Urothelium cell line (cell line): ENCODE results near the gene SFMBT2.

Source experiments
- DNase-seq: peaks from one replicate; pipeline ENCODE4 v3.0.0; 2011; ENCODE audit warnings: low spot score, mixed read lengths
- FAIRE-seq: peaks from 2 replicates; lab custom pipeline; 2011; peaks lifted over from hg19 to GRCh38; lab: Jason Lieb, UNC

The SFMBT2 gene

GRCh38 chr10:7410862-7411670 lies at the start of gene SFMBT2:
TSS of gene SFMBT2 (minus strand) at chr10:7411034. CDS start at chr10:7381898, 29,136 bp downstream.
- FAIRE-seq (no peak), DNase-seq (peak; percentile 40)

DNA sequence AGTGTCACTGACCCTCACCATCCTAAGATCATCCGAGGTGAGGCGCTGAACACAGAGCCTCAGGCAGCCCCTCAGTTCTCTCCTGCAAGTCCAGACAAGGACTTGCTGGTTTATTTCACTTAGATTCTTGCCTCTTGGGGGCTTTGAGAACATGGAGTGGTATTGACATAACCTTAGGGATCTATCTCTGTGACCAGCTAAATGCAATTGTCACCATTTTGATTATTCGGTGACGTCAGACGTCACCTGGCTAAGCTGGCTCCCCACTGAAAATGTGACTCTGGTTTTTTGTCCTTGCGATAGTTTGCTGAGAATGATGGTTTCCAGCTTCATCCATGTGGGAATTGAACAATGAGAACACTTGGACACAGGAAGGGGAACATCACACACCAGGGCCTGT lies 49.2 kb upstream of the SFMBT2 start:
- FAIRE-seq (no peak), DNase-seq (no peak)

DNA sequence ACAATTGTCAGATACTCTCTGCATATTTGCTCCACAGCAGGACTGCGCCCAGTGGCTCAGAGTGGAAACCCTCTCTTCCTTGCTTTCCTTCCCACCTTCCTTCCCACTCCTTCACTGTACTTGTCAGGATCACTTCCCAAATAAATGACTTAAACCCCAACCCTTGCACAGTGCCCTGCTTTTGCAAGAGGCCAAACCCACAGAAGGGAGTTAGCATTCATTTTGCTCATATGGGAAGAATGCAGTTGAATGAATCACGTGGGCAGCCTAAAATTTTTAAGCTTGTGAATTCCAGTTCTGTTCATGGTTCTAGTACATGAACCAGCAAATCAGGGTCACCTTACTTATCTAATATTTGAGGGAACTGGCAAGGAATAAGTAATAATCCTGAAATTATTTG lies 47.7 kb upstream of the SFMBT2 start:
- DNase-seq = peak; percentile 18
- FAIRE-seq = no peak

DNA sequence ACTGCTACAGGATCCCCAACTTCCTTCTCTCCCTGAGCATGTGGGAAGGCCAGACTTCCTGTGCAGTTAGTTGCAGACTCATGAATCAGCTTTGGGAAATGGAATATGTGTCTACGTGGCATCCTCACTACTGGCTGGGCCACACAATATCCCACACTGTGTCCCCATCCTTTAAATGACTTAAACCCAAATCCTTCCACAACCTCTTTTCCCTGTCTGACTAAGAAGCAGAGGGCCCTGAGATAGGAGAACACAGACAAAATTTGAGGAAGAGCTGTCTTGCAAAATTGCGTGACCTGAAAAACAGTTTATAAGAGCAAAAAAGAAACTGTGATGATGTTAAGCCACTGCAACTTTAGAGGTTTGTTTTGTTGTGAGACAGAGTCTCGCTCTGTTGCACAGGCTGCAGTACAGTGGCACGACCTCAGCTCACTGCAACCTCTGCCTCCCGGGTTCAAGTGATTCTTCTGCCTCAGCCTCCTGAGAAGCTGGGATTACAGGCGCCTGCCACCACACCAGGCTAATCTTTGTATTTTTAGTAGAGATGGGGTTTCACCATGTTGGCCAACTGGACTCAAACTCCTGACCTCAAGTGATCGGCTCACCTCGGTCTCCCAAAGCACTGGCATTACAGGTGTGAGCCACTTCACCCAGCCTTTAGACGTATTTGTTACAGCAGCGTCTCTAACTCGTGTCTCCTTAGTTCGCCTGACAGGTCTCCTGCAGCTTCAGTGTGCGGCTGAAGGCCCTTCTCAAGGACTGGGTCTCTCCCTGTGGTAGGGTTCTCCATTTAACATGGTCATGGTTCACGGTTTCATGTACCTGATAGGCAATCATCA lies 46.9 kb upstream of the SFMBT2 start:
- no peak for DNase-seq
- no peak for FAIRE-seq

DNA sequence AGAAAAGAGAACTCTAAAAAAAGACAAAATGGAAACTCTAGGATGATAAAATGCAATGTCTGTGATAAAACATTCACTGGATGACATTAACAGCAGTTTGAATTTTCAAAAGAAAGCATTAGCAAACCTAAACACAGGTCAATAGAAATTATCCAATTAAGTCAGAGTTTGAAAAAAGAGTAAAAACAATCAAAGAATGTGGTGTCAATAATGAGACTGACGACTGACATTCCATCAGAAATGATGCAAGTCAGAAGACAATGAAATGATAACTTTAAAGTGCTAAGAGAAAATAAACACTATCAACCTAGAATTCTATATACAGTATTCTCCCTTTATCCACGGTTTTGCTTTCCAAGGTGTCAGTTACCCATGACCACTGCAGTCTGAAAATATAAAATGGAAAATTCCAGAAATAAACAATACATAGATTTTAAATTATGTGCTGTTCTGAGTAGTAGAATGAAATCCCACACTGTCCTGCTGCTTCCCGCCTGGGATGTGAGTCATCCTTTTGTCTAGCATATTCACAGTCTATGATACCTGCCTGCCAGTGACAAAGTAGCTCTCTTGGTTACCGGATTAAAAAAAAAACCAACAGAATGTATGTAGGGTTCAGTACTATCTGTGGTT lies 38.3 kb upstream of the SFMBT2 start:
- no peak for DNase-seq
- FAIRE-seq = no peak

DNA sequence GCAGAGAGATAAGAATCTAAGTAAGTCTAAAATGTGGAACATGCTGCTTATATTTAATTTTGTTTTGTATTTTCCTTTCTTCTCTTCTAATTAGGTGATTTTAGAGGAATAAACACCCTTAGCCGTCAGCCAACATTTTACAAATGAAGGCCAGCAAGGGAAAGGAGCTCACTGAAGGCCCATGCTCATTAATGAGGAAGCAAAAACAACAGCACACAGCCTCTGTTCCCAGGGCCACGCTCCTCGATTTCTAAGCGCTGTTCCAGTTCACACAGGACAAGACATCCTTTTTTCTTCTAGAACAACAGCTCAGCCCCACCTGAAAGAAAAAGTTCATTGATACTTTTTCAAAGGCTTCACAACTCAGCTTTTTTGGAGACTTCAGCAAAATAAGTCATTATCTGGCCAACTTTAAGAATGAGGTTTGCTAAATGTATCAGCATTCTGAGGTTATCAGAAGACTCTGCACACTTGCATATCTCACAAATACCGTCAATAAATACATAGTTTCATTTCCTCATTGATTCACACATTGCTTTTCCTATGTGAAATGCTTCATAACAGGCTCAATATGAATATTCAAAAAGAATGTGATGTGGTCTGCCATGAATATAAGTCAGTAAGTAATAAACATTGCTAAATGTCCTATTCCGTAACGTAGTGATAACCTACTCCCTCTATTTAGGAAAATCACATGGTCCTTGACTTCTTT lies 34.8 kb upstream of the SFMBT2 start:
- DNase-seq (no peak), FAIRE-seq (no peak)

DNA sequence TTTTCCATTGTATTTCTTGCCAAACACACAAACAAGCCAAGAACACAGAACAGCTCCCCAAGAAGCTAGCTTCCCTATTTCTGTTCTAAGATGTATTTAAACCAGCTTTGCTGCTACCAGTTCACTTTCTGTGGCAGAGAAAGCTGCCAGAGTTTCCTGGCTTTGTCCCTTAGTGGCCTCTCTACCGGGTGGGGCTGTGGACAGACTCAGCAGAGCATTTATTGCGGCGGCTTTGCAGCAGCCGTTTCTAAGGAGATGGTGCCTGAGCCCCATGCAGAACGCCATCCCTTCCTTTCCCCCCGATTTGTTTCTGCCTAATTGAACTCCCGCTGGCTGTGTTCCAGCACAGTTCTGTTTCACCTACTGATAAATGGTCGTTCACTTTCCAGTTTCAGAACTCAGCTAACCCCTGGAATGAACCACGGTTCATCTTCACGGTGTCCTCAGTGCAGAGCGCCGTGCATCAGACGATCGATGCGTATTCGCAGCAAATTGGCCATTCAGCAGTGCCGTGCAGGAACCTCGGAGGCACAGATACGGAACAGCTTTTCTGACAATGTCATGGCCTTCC lies 33.8 kb upstream of the SFMBT2 start:
- no peak for DNase-seq
- FAIRE-seq = no peak

- no peak for FAIRE-seq
- DNase-seq = no peak
These were observed 32.2 kb upstream of the SFMBT2 start for GRCh38 chr10:7443036-7443435.

DNA sequence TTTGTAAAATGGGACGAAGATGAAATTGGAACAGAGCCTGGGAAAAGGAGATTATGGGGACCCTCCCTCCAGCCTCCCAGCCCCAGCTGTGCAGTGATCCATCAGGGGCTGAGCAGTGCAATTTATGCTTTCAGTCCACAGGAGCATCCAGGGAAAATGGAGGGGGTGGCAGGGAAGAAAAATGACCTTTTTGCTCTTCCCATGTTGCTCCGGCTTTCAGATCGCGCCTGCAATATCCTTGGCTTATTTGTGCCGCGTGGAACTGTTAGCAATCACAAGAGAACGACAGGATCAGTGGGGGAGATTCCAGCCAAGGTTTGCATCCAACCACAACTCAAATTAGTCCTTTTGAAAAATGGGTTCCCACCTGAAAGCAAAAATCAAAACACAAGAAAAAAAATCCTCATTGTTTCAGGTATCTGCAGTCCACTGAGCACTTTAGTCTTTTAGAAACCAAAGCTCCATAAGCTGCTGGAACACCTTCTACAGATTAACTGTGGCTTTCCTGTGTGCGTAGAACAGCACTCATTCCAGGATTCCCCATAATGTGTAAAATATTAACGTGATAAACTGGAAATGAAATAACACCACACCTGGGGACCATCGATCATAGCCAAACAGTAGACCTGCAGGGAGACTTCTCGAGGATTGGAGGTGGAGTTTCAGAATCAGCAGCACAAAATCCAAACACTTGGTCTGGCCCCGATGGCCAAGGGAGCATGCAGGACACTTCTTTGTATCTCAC lies 30.7 kb upstream of the SFMBT2 start:
- no peak for FAIRE-seq
- DNase-seq = no peak

DNA sequence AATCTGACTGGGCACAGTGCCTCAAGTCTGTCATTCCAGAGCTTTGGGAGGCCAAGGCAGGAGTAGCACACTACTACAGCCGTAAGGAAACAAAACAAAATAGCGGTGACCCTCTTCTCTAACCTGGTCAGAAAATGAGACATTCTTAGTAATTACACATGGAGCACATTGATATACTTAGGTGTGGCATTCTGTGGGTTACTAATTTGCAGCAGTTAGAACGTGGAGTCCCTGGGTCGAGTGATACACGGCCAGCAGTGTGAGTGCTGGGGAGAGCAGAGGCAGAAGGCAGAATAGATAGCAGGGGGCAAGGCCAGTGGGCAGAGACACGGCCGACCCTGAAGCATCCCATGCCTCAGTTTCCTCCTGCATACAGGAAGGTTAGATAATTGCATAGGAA lies 28.9 kb upstream of the SFMBT2 start:
- no peak for FAIRE-seq
- DNase-seq = no peak

DNA sequence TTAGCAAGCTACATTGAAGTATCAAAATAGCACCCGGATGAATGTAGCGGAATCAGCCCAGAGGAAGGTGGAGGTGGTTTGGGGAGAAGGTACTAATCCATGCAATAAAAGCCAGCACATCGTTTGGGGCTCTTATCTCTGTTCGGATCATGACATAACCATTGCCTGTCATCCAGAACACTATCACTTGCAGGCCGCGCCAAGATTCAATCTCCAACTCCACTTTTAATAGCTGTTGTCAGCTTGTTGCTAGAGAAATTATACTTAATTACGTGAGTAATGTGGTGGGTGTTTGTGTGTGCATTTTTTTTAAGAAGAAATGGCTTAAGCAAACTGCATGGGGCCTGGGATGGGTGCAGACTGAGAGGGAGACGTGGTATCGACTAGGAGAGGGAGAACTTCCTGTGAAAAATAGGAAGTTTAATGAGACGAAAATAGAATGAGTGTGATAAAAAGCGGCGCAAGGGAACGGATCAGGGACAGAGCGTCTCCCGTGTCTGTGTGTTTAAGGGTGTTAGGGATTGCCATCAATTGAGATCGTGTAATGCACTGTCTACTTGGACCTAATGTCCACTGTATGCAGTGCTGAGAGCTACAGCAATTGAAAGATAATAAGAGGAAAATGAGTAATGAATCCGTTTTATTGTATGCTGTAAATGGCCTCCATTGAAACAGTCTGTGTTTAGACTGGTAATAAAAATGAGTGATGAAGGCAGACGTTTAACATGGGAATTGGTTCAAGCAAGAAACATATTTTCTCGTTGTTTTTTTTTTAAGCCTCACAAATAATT lies 27.6 kb upstream of the SFMBT2 start:
- DNase-seq (no peak), FAIRE-seq (no peak)

DNA sequence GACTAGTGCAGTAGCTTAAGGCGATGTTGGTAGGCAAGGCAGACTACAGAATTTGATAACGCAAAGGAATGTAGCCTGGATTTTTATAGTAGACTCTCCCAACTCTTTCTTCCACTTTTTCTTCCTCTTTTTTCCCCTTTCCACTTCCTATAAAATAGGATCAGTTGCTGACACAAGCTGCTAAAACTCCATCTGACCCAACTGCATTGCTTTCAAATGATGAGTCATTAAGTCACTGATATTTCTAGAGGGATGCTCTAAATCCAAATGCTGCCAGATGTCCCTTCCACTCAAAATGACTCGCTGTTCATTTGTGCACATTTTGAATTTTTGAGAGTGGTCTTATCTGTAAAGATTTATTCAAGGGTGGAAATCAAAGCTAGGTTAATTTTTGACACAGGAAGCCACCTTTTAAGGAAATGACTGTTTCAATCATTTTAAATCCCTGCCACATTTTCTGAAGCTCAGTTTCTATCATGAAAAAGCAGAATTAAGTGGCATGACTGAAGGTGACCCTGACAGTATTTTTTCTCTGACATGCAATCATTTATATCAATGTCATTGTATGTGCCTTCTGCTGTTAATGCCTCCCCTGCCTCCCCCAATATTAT lies 25.8 kb upstream of the SFMBT2 start:
- DNase-seq = no peak
- FAIRE-seq = no peak

DNA sequence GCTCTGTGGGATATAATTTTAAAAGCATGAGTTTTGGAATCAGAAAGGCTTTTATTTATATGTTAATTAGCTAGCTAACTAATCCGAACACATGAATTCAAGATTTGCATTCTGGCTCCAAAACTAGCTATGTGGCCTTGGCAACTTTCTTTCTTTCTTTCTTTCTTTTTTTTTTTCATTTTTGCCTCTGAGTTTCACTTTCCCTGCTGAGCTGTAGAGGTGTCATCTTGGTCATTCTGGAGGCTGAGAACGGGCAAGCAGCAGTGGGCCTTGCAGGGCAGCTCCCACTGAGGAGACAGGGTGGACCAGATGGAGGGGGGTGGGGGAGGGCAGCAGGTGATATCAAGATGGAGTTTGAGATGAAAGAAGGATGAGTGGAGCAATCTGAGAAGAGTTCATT lies 24.8 kb upstream of the SFMBT2 start:
- FAIRE-seq (no peak), DNase-seq (no peak)

GRCh38 chr10:7434378-7434777 lies 23.5 kb upstream of the SFMBT2 start:
- FAIRE-seq (no peak), DNase-seq (no peak)

- no peak for DNase-seq
- FAIRE-seq = no peak
These were observed 23.0 kb upstream of the SFMBT2 start for GRCh38 chr10:7433861-7434260.

DNA sequence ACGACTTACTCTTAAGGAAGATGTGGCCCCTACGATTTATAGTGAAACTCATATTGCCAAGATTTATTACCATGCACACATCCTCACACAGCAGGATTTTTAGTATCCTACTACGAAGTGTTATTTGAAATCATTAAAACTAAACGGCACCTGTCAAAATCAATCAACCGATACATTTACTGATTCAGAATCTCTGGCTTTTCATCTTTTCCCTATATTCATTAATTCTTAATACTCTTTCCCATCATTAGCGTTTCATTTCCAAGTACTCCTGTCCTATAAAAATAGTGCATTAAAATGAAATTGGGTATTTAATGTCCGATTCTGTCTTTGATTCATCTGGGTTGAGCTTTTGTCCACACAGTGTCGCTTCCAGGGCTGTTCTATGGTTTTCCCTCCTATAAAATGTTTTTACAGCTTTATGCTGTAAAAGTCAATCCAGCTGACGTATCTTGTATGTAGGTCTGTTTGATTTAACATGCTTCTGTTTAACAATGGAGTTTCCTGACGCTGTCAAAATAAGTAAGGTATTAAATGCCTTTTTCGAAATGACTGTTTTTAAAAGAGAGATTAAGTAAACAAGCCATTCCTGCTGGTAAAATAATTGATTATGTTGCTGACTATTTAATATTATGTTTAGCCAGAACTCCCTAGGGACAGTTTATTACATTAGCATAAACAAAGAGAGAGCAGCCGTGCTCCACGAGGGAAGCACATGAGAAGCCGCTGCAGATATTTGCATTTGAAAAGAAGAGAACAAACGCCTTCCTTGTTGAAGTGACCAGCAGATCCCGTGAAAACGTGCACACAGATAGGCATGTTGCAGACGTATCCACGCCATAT lies 22.3 kb upstream of the SFMBT2 start:
- FAIRE-seq = no peak
- DNase-seq = no peak

- DNase-seq = no peak
- no peak for FAIRE-seq
These were observed 18.0 kb upstream of the SFMBT2 start for GRCh38 chr10:7428673-7429350.
